Measurements from ENCODE around the gene CHST3. TPM values are rescaled to one million over a fixed set of nuclear protein-coding genes. Genes with fewer than 3 reads are reported as not detected.

CHST3 gene
- total RNA-seq, 2 experiments from 2014 or later: 0.02 TPM

DNA sequence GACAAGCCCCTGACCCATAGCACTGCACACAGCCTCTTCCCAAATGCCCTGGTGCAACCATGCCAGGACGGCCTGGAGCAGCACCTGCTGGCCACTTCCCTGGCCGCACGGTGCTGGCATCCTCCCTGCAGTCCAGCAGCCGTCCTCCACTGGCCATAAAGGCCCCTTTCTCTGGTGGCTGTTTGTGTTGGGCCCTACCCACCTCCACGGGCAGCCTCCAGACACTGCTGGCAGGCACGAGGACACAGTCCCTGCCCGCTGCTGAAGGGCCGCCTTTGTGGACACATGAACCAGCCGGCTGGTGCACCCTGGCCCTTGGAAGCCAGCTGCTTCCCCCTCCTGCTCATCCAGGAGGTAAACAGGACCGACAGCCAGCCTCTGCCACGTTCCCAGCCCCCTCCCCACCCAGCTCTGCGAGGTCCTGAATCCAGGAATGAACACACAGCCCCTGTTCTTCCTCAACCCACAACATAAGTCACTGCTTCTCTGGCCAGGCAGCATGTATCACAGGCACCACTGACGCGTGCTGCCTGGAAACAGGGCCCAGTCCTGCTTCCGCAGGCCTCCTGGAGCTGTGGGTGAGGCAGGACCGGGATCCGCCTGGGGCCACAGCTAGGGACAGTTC, 80.3 kb downstream of the CHST3 start:
- Mint-ChIP-seq H3K27ac (no peak overlapping the region), H3K9me3 (no peaks in the 10 kb centered on the region), H3K4me1 (peaks cover 12% of the 10 kb centered on the region), H3K36me3 (ENCODE audit: low read depth) (no peaks in the 10 kb centered on the region), H3K27me3 (no peaks in the 10 kb centered on the region), H3K4me3 (no peak overlapping the region)
- CTCF ChIA-PET: no interaction called here
- no peak for DNase-seq
- POLR2A ChIA-PET: interaction anchor here (0.6 kb wide), 1 partner anchor 97 kb away, joined by 5 read pairs; no protein-coding TSS in a partner anchor

DNA sequence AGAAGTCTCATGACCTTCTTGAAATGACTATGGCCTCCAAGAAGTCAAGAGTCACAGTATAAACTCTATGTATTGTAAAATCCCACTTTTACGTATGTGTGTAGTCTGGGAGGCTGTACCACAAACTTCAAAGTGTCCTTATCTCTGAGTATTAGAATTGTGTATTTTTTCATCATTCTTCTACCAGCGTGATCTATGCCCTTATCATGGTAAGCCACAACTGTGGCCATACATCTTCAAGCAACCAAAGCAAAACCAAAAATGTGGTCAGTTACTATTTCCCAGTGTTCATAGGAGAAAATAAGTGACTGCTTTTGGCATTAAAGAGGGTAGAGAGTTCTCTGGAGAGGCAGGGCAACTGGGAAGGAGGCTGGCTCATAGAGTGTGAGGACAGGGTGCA, 81.4 kb downstream of the CHST3 start:
- ChIA-PET POLR2A (no interaction called here), CTCF (no interaction called here)
- Mint-ChIP-seq H3K4me1 (peaks cover 12% of the 10 kb centered on the region), H3K9me3 (no peaks in the 10 kb centered on the region), H3K4me3 (no peak overlapping the region), H3K27ac (no peak overlapping the region), H3K36me3 (ENCODE audit: low read depth) (no peaks in the 10 kb centered on the region), H3K27me3 (no peaks in the 10 kb centered on the region)
- no peak for DNase-seq

DNA sequence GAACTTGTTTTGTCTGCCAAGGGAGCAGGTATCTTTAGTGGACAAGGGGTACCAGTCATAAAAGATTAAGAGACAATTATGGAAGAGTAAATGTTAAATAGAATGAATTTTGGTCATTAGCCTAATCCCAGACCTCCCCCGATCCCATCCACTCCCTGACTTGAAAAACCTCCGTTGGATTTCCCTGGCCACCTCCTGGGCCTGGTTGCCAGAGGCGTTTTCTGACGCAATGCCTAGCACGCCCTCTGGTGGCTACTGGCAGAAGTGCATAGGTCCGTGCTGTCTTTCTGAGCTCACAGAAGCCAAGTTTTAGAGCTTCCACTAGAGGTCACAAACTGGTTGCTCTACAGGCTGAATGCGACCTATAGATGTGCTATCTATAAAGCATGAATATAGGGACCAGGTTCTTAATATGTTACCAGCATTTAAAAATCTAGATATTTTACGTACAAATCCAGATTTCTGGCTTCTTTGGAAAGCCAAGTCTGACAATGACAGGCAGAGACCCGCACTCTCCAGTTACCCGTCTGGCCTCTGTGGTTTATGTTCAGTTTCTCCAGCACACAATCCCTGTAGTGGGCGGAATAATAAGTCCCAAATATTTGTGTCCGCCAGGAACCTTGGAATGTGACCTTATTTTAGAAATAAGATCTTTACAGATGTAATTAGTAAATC, 84.4 kb downstream of the CHST3 start:
- CTCF ChIA-PET: interaction anchor here (0.6 to 2.5 kb wide), 45 partner anchors 10 to 305 kb away, joined by 3 to 21 read pairs (median 4); partner anchors contain the start of gene SPOCK2
- no peak overlapping the region for H3K27ac Mint-ChIP-seq
- H3K4me1 Mint-ChIP-seq: peaks cover 12% of the 10 kb centered on the region

DNA sequence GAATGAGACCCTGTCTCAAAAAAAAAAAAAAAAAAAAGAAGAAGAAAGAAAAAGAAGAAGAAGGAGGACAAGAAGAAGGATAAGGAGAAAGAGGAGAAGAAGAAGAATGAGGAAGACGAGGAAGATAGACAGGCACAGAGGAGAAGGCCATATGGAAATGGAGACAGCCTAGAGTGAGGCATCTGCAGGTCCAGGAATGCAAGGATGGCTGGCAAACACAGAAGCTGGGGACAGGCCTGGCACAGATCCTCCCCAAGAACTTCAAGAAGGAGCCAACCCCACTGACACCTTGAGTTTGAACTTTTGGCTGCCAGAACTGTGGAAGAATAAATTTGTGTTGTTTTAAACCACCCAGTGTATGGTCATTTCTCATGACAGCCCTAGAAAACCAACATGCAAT, 85.3 kb downstream of the CHST3 start:
- Mint-ChIP-seq H3K36me3 (ENCODE audit: low read depth) (no peaks in the 10 kb centered on the region), H3K27ac (no peak overlapping the region), H3K9me3 (no peaks in the 10 kb centered on the region), H3K27me3 (no peaks in the 10 kb centered on the region), H3K4me3 (no peak overlapping the region), H3K4me1 (peaks cover 12% of the 10 kb centered on the region)
- POLR2A ChIA-PET: no interaction called here
- no peak for DNase-seq
- CTCF ChIA-PET: interaction anchor here (0.5 to 2.5 kb wide), 19 partner anchors 9 to 1054 kb away, joined by 3 to 21 read pairs (median 5); no protein-coding TSS in a partner anchor

More for the DNA sequence above, 84.4 kb downstream of the CHST3 start:
- DNase-seq: peak; percentile 94
- Mint-ChIP-seq H3K4me3 (no peak overlapping the region), H3K27me3 (no peaks in the 10 kb centered on the region), H3K36me3 (ENCODE audit: low read depth) (no peaks in the 10 kb centered on the region), H3K9me3 (no peaks in the 10 kb centered on the region)
- POLR2A ChIA-PET: interaction anchor here (0.5 to 1.0 kb wide), 2 partner anchors 23 to 236 kb away, joined by 3 to 4 read pairs; no protein-coding TSS in a partner anchor

DNA sequence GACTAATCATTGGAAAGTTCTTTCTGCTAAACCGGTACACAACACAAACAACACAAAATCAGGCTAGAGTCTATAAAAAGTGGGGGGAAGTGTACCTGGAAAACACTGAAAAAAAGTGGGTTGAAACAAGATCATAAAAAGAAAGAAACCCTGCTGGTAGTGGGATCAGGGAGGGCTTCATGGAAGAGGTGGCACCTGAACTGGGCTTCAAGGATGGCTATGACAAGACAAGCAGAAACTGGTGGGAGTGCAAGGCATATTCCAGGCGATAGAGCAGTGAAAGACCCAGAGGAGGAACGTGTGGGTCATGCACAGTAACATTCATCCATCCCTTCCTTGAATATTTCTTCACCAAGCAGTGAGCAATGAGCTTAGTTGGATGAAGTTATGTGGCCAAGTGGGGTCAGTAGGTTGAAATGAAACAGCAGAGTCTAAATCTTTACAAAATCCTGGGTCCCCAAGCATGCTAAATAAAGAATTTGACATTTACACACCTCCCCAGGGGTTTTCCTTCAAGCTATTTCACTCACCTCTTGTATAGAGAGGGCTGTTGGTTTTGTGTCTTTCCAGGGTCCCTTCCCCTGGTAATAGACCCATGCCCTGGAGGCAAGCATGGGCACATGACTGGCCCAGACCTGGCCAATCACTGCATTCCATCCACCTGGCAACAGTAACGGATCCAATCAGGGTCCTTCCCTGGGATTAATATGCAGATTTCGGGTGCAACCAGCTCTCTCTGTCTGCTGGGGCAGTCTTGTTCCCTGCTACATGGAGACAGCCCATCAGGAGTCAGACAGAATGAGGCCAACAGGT, 86.0 kb downstream of the CHST3 start:
- H3K9me3 Mint-ChIP-seq: no peaks in the 10 kb centered on the region
- ChIA-PET POLR2A (no interaction called here), CTCF (interaction anchor here (0.5 to 2.5 kb wide), 2 partner anchors 287 to 1053 kb away, joined by 3 to 10 read pairs; no protein-coding TSS in a partner anchor)
- H3K27me3 Mint-ChIP-seq: no peaks in the 10 kb centered on the region
- H3K36me3 Mint-ChIP-seq (ENCODE audit: low read depth): no peaks in the 10 kb centered on the region
- H3K27ac Mint-ChIP-seq: no peak overlapping the region
- H3K4me1 Mint-ChIP-seq: peaks cover 15% of the 10 kb centered on the region
- H3K4me3 Mint-ChIP-seq: no peak overlapping the region
- DNase-seq: no peak

DNA sequence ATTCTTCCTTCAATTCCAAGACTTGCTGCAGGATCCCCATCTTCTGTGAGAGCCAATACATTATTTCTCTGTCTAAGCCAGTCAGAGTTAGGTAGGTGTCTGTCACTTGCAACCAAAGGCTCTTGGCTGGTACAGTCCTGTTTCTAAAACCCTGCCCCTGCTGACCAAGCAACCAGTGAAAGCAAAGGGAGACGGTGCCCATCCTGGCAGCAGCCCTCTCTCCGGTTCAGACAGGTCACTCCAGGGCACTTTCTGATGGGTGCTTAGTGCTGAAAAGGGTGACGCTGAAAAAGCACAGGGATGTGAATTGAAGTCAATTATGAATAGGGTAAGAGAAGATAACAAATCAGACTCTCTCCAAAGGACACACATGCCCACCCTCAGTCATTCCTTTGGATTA, 86.7 kb downstream of the CHST3 start:
- H3K4me3 Mint-ChIP-seq: no peak overlapping the region
- no peak overlapping the region for H3K27ac Mint-ChIP-seq
- ChIA-PET CTCF (interaction anchor here (1.1 kb wide), 1 partner anchor 12 kb away, joined by 3 read pairs; no protein-coding TSS in a partner anchor), POLR2A (no interaction called here)
- H3K27me3 Mint-ChIP-seq: no peaks in the 10 kb centered on the region
- no peaks in the 10 kb centered on the region for H3K9me3 Mint-ChIP-seq
- peaks cover 11% of the 10 kb centered on the region for H3K4me1 Mint-ChIP-seq
- DNase-seq: no peak
- no peaks in the 10 kb centered on the region for H3K36me3 Mint-ChIP-seq (ENCODE audit: low read depth)

DNA sequence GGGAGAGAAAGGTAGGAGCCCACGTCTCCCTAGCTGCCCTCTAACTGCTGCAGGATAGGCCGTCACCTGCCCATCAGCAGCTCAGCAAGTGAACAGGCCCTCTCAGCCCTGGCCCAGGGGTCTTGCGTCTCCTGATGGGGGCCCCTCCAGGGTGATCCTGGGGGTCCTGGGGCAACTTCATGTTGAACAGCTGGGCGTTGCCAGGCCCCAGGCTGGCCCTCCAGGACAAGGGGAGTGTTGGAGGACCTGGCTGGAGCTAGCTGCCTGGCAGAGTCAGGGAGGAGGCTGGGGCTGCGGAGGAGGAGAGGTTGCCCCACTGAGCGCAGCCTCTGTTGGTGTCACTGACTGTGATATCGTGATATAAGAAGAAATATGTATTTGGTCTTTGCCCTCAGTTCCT, 89.5 kb downstream of the CHST3 start:
- ChIA-PET POLR2A (no interaction called here), CTCF (no interaction called here)

DNA sequence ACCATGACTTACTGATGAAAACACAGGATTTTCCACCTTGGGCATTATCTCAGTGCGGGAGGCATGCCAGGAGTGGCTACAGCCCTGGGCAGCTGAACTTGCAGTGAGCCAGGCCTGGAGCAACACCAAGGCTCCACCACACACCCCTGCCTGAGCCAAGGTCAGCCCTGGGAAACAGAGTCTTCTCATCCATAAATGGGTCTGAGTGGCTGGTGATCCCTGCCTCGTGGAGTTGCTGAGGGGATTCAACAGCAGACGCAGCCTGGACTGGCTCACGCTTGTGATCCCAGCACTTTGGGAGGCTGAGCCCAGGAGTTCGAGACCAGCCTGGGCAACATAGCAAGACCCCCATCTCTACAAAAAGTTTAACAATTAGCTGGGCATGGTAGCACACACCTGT, 91.9 kb downstream of the CHST3 start:
- H3K9me3 Mint-ChIP-seq: no peaks in the 10 kb centered on the region
- POLR2A ChIA-PET: interaction anchor here (0.6 kb wide), 1 partner anchor 602 kb away, joined by 4 read pairs; no protein-coding TSS in a partner anchor
- H3K4me1 Mint-ChIP-seq: peaks cover 5% of the 10 kb centered on the region
- CTCF ChIA-PET: interaction anchor here (1.4 kb wide), 1 partner anchor 11 kb away, joined by 3 read pairs; no protein-coding TSS in a partner anchor
- no peak overlapping the region for H3K4me3 Mint-ChIP-seq
- DNase-seq: no peak
- H3K27ac Mint-ChIP-seq: no peak overlapping the region
- peaks cover 3% of the 10 kb centered on the region for H3K36me3 Mint-ChIP-seq (ENCODE audit: low read depth)
- H3K27me3 Mint-ChIP-seq: no peaks in the 10 kb centered on the region

More for the DNA sequence above, 89.5 kb downstream of the CHST3 start:
- Mint-ChIP-seq H3K36me3 (ENCODE audit: low read depth) (no peaks in the 10 kb centered on the region), H3K27ac (no peak overlapping the region), H3K27me3 (no peaks in the 10 kb centered on the region), H3K4me1 (peaks cover 6% of the 10 kb centered on the region), H3K4me3 (no peak overlapping the region), H3K9me3 (no peaks in the 10 kb centered on the region)
- no peak for DNase-seq

DNA sequence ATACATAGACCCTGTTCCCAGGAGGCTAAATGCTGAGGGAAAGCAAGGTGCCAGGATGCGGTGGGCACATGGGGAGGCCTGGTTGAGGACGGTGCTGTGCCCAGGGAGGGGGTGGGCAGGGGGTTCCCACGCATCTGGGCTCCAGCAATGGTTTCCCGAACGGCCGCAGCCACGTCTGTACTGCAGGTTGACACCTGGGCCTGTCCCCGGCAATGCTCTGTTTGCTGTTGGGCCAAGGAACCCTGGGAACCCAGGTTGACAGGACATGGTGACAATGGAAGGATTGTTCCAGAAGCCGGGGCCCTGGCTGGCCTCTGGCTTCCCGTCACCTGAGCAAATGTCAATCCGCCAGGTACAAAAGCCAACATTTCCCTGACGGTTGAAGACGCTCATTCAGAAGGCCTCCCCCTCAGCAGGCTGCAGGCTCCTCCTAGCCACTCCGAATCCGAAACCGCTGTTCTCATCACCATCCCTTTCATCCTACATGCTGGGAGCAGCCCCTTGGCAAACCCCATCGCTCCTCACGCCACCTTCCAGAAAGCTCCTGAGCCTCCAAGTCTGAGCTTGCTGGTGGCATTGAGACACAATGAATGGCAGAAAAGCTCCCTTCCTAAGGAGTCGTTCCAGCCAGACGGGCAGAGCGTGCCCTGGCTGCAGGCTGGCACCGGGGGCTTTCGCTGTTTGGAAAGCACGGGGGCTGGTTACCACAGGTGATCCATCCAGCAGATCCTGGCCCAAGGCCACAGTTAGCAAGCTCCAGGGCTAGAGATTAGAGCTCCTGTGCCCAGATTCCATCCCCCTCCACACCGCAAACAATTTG, 92.9 kb downstream of the CHST3 start:
- H3K27me3 Mint-ChIP-seq: no peaks in the 10 kb centered on the region
- H3K27ac Mint-ChIP-seq: no peak overlapping the region
- peaks cover 8% of the 10 kb centered on the region for H3K36me3 Mint-ChIP-seq (ENCODE audit: low read depth)

DNA sequence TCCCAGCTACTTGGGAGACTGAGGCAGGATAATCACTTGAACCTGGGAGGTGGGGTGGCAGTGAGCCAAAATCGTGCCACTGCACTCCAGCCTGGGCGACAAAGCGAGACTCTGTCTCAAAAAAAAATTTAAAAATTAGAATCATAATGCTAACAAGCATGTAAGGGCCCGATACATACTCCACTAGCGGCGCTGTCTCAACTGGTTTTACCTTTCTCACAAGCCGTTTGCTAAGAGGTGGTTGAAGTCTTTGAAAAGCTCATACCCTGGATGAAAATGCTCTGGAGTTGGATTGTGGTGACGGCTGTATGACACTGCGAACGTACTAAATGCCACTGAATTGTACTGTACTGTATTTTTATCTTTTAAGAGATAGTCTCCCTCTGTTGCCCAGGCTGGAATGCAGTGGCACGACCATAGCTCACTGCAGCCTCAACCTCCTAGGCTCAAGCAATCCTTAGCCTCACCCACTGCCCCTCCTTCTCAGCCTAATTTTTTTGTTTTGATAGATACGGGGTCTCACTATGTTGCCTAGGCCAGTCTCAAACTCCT, 94.2 kb downstream of the CHST3 start:
- Mint-ChIP-seq H3K4me3 (no peak overlapping the region), H3K27me3 (no peaks in the 10 kb centered on the region), H3K36me3 (ENCODE audit: low read depth) (peaks cover 19% of the 10 kb centered on the region), H3K4me1 (peaks cover 7% of the 10 kb centered on the region), H3K27ac (peak overlapping the region; percentile 41), H3K9me3 (no peaks in the 10 kb centered on the region)
- ChIA-PET POLR2A (no interaction called here), CTCF (interaction anchor here (0.7 to 4.0 kb wide), 2 partner anchors 10 to 125 kb away, joined by 3 to 21 read pairs; no protein-coding TSS in a partner anchor)
- DNase-seq: no peak

More for the DNA sequence above, 92.9 kb downstream of the CHST3 start:
- CTCF ChIA-PET: interaction anchor here (1.3 to 4.0 kb wide), 3 partner anchors 9 to 15 kb away, joined by 3 to 21 read pairs (median 3); no protein-coding TSS in a partner anchor
- peak overlapping the region; percentile 20 for H3K4me3 Mint-ChIP-seq
- peaks cover 5% of the 10 kb centered on the region for H3K4me1 Mint-ChIP-seq
- no peaks in the 10 kb centered on the region for H3K9me3 Mint-ChIP-seq
- POLR2A ChIA-PET: no interaction called here
- no peak for DNase-seq

DNA sequence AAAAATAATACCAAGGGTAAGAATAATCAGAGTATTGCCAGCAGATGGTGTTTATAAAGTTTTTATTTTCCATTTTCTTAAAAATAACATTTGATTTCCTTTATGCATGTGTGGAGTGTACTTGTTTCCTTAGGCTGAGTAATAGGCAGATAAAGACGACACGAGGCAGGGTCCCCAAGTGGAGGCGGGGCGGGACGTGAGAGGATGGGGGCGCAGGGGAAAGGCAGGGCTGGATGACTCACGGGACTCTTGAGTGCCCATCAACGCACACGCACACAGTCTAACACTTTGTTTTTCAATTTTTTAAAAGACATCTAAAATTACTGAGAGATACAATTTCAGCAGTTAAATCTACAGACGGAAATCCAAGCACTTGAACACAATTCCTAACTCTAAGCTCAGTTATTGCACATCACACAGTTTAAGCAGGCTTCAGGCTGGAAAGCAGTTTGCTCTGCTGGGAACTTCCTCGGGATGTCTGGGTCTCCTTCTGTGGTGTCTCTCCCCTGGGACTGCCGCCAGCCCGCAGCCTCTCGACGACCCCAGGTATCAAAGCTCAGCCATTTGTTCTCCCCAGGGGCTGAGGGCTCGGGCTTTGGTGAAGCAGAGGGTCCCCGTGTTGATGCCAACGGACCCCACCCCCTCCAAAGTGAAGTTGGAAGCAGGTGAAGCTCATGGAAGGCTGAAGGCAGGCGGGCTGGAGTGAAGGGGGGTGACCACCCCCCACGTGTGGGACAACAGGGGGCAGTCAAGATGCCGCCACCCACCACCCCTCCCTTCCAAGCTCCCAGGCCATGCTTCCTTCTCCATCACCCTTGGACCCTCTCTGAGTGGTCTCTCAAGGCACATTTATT, 95.0 kb downstream of the CHST3 start:
- DNase-seq: no peak
- peak overlapping the region; percentile 41 for H3K27ac Mint-ChIP-seq
- POLR2A ChIA-PET: no interaction called here
- H3K36me3 Mint-ChIP-seq (ENCODE audit: low read depth): peaks cover 27% of the 10 kb centered on the region
- H3K4me1 Mint-ChIP-seq: peaks cover 7% of the 10 kb centered on the region
- H3K27me3 Mint-ChIP-seq: no peaks in the 10 kb centered on the region
- no peak overlapping the region for H3K4me3 Mint-ChIP-seq
- H3K9me3 Mint-ChIP-seq: no peaks in the 10 kb centered on the region
- CTCF ChIA-PET: interaction anchor here (0.6 to 4.0 kb wide), 4 partner anchors 11 to 646 kb away, joined by 3 to 21 read pairs (median 6); no protein-coding TSS in a partner anchor

Measured in activated CD4-positive, alpha-beta T cell treated with anti-CD3 and anti-CD28 coated beads, Interleukin-2, amount 10 ng/mL, durations not matched to agents 7 days and 5 days (primary cell).